Keratinocyte (primary cell): Measurements from ENCODE around the gene HDAC7.

ENCODE experiments used
- CTCF ChIP-seq, 3 experiments: IDR thresholded peaks in 1 of 3; conservative IDR thresholded peaks in 1 of 3; optimal IDR thresholded peaks in 1 of 3; 2 replicates in 2 of 3; 3 replicates in 1 of 3; pipeline versions ENCODE3 to v1.5.1; 2011; ENCODE audit warnings: low read length in 3 of 3, mild to moderate bottlenecking in 3 of 3, moderate library complexity in 2 of 3, control low read depth in 1 of 3, inconsistent platforms in 1 of 3; ENCODE audit not compliant: insufficient read depth in 2 of 3; ENCODE audit errors: extremely low read depth in 1 of 3
- EZH2 ChIP-seq: IDR thresholded peaks from one replicate; pipeline ENCODE4 v1.6.1; 2012; ENCODE audit warnings: inconsistent platforms, mild to moderate bottlenecking, low read length, moderate library complexity

- TF ChIP-seq CTCF (optimal IDR thresholded peaks at IDR 0.05 in 1 of 3, IDR thresholded peaks at IDR 0.05 in 1 of 3, conservative IDR thresholded peaks at IDR 0.05 in 1 of 3; ENCODE audit: extremely low read depth in 1 of 3, insufficient read depth in 2 of 3, low read length in 3 of 3), result no peak
- TF ChIP-seq EZH2, result no peak
These were observed 27.8 kb downstream of the HDAC7 start for GRCh38 chr12:47791874-47792273.
